HG03097 (cell line): Measurements from ENCODE around the gene VAPA.
"Not testable (repeated sequence)": the region's sequence is repeated elsewhere in the genome, so short reads cannot be mapped to it uniquely, and the experiment has no call there.

Experiments
- ATAC-seq: cut with Tn5 transposase; IDR thresholded peaks from one replicate; pipeline ENCODE4 v1.9.1; 2021; ENCODE audit not compliant: unreplicated experiment, low FRiP score

The VAPA gene

GRCh38 chr18:9912285-9912684 lies 1.5 kb upstream of the VAPA start:
- not testable (repeated sequence) for ATAC-seq

- ATAC-seq = no peak
These were observed 678 bp upstream of the VAPA start for GRCh38 chr18:9913151-9913525.

- ATAC-seq = peak; percentile 16
These were observed 443 bp downstream of the VAPA start for GRCh38 chr18:9914334-9914583.

DNA sequence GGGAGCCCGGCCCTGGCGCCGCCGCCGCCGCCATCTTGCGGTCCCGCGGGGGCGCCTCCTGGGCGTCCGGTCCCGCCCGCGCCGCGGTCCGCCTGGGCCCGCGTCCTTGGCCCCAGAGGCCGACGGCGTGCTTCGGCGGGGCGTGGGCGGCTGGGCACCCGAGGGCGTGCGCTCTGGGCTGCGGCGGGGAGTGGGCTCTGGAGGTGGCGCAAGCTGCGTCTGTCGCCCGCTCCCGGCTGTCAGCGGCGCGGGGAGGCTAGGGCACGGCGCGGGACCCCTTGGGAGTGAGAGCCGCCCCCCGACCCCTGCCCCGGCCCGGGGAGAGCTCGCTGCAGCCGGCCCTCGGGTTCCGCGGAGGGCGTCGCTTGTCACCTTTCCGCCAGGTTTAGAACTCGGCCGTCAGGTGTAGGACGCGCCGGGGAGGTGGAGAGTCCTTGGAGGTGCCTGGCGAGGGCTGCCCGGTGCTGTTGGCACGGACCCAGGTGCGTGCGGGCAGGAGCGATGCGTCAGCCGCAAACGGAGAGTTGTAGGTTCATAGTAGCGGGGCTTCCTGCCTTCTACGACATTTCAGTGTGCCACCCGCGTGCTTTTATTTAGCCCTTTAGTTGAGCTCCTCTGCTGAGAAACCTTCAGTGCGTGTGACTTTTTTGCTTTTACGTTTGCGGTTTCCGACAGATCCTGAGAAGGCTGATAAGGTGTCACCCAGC lies 921 bp downstream of the VAPA start:
- ATAC-seq = peak; percentile 25

- no peak for ATAC-seq
These were observed 1.7 kb downstream of the VAPA start for GRCh38 chr18:9915291-9916076.

DNA sequence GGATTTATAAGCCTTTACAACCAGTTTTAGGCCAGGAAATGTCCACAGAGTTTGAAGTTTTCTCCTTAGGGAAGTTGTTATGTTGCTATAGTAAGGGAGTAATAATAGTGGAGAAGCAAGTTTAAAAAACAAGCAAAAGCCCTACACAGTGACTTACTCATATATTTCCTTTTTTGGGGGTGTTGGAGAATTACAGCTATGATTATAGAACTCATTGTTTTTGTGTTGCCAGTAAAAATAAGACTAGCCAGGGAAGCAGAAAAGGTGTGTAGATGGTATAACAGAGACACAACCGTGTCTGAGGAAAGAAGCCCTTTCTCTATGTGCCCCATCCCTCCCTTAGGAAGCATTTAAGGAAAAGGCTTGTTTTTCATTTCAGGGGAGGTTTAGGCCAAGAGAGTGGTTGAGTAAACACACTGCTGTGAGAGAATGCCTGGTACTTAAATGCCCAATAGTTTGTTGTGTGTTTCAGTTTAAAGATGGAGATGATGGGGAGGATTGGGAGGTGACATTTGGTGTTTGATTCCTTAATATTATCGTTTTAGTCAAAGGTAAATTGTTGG lies 2.3 kb downstream of the VAPA start:
- no peak for ATAC-seq

DNA sequence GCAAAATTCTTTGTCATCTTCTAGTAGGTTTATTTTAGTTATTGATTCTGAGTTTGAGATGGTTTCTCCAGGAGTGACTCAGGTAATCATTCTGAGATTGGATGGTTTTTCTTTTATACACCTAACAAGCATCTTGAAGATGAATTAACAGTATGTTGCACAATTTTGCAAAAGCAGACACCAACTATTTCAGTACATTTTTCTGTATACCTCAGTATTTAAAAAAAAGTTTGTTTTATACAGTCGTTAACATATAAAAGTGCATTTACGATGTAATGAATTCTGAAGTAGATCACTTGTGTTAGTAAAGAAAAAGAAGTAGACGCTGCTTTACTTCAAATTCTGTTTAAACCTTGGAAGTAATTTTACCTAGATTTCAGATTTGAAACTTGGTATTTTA lies 3.0 kb downstream of the VAPA start:
- no peak for ATAC-seq

- ATAC-seq = no peak
These were observed 4.3 kb downstream of the VAPA start for GRCh38 chr18:9918016-9918680.

GRCh38 chr18:9919564-9920232 lies 5.9 kb downstream of the VAPA start:
- ATAC-seq = no peak

DNA sequence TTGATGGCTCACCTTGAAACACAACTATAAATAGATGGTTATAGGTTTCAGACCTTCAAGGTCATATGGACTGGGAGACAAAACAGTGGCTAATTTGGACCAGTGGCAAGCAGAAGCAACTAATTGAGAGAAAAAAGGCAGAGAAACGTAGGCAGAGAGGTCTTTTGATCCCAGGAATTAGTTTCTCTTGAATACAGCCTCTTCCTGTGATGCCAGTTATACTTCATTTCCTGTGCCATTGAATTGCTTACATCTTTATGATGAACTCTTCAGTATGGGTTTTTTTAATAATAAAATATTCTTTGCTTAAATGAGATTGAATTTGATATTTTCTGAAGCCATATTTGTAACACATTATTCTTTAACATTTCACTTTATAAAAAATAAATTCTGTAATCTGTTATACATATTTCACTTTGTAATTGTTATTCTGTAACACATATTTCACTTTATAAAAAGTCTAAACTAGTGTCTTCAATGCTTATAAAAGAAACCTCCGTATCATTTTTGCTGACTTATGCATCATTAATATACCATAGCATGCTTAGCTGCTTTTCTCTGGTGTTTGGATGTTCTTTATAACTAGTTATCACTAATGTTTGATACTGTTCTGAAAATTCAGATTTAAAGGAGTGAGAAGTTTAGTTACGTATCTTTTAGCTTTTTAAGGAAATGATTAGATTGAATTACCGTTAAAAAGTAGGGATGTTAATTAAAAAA lies 8.9 kb downstream of the VAPA start:
- no peak for ATAC-seq

DNA sequence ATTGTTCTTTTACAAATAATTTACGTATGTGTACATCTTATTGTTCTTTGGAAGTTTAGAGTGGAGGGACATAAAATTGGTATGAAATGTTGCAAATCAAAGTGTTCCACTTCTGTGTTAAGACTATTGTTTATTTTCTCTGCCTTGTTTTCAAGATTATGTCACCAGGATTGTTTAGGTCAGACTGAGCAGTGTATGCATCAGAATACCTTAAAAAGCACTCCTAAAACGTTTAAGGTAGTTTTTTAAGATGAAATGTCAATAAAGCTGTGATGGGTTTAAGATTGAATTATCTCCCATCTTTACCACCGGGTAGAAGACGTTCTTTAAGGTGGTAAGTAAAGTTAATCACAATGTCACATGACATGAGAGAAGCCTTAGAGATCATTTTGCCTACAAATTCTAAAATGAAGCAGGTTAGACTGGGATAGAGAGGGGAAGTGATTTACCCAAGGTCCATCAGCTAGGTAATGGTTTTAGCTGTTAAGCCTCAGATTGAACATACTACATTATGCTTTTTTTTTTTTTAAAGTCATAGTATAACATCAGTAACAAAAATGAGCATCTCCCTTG lies 10.6 kb downstream of the VAPA start:
- ATAC-seq = no peak

DNA sequence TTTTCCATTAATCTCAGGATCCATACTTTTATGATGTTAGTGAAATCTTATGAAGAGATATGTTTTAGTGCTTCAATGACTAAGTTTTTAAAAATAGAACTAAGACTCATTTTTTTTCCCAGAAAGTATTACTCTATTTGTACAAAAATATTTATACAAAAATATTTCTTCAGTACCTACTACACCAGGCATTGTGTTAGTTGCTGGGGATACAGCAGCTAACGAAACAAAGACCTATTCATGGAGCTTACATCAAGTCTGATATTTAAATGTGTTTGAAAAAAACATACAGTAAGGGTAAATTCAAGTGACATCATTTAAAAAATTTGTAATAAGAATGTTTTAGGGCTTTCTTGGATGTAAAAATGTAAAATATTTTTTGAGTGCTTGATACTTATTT lies 11.6 kb downstream of the VAPA start:
- no peak for ATAC-seq

- ATAC-seq = no peak
These were observed 12.0 kb downstream of the VAPA start for GRCh38 chr18:9925795-9926194.

DNA sequence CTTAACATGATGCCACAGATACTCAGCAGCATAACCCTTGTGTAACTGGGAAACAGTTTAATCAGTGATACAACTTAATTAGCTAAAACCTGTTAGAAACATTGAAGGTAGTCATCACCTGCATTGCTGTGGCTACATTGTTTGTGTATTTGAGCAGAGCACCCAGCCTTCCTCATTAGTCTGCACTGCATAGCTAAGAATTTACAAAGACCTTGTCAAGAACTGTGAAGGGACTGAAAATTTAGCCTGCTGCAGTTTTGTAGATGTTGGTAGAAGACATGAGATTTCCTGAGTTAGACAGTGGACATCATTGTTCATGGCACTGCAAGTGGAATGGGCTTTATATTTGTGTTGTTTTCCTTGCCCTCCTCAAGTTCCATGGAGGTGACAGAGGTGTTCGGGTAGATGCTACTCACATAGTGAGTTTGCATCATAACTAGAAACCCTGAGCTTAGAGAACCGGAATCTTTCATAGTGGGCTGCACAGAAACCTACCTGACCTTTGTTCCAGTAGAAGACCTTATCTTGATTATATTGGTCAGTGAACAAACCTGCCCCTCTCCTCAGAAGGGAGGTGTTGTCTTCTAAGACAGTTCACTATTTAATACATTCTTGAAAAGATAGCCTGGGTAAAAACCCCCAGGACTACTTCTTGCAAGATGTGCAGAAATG lies 12.5 kb downstream of the VAPA start:
- no peak for ATAC-seq

DNA sequence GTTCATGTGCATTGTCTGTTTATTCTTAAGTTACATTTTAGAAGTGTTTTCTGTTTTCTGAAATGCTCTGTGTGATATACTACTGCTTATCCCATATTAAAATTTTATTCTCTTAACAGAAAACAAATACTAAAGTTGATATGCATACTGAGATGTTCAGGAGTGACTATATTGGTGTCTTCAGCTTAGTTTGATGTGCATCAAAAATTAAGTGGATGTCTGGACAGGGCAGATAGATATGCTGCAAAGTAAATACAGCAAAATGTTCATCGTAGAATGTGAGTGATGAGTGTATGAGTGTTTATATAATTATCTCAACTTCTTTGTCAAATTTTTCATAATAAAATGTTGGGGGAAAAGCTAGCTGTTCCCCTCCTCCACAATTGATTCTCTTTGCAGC lies 13.2 kb downstream of the VAPA start:
- ATAC-seq = no peak

DNA sequence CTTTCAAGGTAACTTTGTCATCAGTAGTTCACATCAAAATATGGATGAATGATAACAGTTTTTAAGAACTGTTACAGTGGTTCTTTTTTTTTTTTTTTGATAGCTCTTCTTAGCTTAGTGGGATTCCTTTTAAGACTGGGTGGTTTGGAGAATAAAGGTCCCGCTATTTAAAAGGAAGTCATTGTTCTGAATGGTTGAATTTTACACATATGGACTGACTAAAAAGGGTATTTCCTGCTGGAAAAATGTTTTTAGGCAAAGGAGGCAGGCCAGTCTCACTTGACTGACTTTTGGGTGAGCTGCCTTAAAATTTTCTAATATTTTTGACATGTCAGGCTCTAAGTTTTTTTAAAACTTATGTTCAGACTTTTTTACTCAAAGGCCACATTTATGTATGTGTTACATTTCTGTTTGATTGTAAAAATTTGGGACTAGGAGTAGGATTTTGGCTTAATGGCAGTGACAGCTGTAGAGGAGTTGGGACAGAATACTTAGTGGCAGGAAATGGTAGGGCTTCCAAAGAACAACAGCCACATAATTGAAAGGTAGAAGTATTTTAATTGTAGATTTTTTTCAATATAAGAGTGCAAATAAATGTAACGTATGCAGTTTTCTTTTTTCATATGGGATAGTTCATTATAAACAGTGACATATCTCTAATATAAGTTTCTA lies 13.7 kb downstream of the VAPA start:
- ATAC-seq = no peak

- ATAC-seq = no peak
These were observed 14.9 kb downstream of the VAPA start for GRCh38 chr18:9928646-9929259.

DNA sequence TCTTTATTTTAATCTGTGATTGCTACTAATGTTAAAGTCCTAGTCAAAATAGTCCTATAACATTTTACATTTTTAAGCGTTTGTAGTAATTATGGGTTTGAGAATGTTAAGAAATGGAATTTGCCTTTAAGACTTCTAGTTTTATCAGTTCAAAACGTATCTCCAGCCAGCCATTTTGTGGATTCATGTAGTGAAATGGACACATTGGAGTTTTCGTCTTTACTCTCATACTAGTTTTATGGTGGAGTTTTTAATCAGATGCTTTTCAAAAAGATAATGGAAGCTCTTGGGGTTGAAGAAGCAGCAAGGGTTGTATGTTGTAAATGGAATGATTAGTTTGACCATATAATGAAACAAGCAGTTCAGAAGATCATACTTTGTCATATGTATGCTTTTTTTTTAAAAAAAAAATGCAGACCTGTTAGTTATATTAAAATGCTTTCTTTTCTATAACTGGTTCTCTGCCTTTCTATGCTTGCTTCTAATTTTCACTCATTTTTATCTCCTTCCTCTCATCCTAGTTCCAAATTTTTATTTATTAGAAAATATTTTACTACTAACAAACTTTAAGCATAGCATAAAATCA lies 16.6 kb downstream of the VAPA start:
- no peak for ATAC-seq
